B cell (primary cell): ENCODE data around the gene KCNK2. TPM values are rescaled to one million over a fixed set of nuclear protein-coding genes. Genes with fewer than 3 reads are reported as not detected.

ENCODE experiments used
- ATAC-seq: fragments of 200-7000 bp; cut with Tn5 transposase; one replicate; pipeline ENCODE4 v1.10.0; 2021; ENCODE audit warnings: low read depth, mild to moderate bottlenecking, moderate number of reproducible peaks, moderate library complexity
- CTCF ChIA-PET: fragments of 350-600 bp; sonication (Branson Sonifier 250); formaldehyde crosslinking; loops from one replicate; lab custom pipeline; 2021; ENCODE audit warnings: antibody characterized with exemption, inconsistent platforms; lab: Charles Lee
- POLR2A ChIA-PET: fragments of 350-600 bp; sonication (Branson Sonifier 250); formaldehyde crosslinking; loops from one replicate; lab custom pipeline; 2021; ENCODE audit warnings: antibody characterized with exemption; lab: Charles Lee
- DNase-seq: peaks from one replicate; pipeline ENCODE4 v3.0.0; 2013
- H2AFZ ChIP-seq: 2 replicates; pipeline ENCODE4 v1.6.1; 2012; ENCODE audit warnings: mild to moderate bottlenecking, low read depth, low read length; ENCODE audit not compliant: insufficient read depth, poor library complexity, severe bottlenecking
- H3K27ac ChIP-seq, 2 donors: 1 replicate in 1 of 2; 2 replicates in 1 of 2; pipeline ENCODE4 v1.5.1; 2012 to 2013; ENCODE audit warnings: low read length in 2 of 2, mild to moderate bottlenecking in 2 of 2, moderate library complexity in 1 of 2
- H3K27me3 ChIP-seq, 4 experiments: fragments of 200-600 bp in 1 of 4; sonication (generic) in 1 of 4; replicated peaks in 1 of 4; 1 replicate in 2 of 4; 2 replicates in 2 of 4; pipeline versions ENCODE4 v1.6.1 to v1.7.0; 2013 to 2016; ENCODE audit warnings: low read length in 3 of 4, mild to moderate bottlenecking in 2 of 4, mixed read lengths in 1 of 4, moderate library complexity in 1 of 4; ENCODE audit not compliant: insufficient read depth in 4 of 4, control insufficient read depth in 3 of 4; ENCODE audit errors: control extremely low read depth in 1 of 4
- H3K36me3 ChIP-seq, 2 experiments: replicated peaks in 1 of 2; 1 replicate in 1 of 2; 2 replicates in 1 of 2; pipeline versions ENCODE4 v1.6.1 to v1.7.1; 2013; ENCODE audit warnings: low read length in 1 of 2; ENCODE audit not compliant: insufficient read depth in 2 of 2, control insufficient read depth in 1 of 2; ENCODE audit errors: control extremely low read depth in 1 of 2, extremely low read depth in 1 of 2
- H3K4me1 ChIP-seq, 2 donors: fragments of 200-600 bp in 1 of 2; sonication (generic) in 1 of 2; 1 replicate in 1 of 2; 2 replicates in 1 of 2; pipeline versions ENCODE4 v1.5.1 to v1.6.1; 2013 to 2017; ENCODE audit warnings: low read length in 2 of 2; ENCODE audit not compliant: control insufficient read depth in 2 of 2, insufficient read depth in 2 of 2
- H3K4me2 ChIP-seq: replicated peaks from 2 replicates; pipeline ENCODE3; 2012; ENCODE audit warnings: mild to moderate bottlenecking, low read depth, low read length; ENCODE audit not compliant: poor library complexity, severe bottlenecking
- H3K4me3 ChIP-seq, 5 experiments: fragments of 200-600 bp in 1 of 5; sonication (generic) in 1 of 5; 1 replicate in 3 of 5; 2 replicates in 2 of 5; pipeline versions ENCODE4 v1.5.1 to v1.7.0; 2011 to 2016; ENCODE audit warnings: low read length in 4 of 5, mild to moderate bottlenecking in 4 of 5, low read depth in 2 of 5, control low read depth in 1 of 5, moderate library complexity in 1 of 5; ENCODE audit not compliant: insufficient read depth in 1 of 5; ENCODE audit errors: control extremely low read depth in 1 of 5, extremely low read depth in 1 of 5
- H3K79me2 ChIP-seq: fragments of 200-600 bp; sonication (generic); one replicate; pipeline ENCODE4 v1.6.0; 2016; ENCODE audit warnings: low read length; ENCODE audit not compliant: control insufficient read depth, insufficient read depth
- H3K9ac ChIP-seq: fragments of 200-600 bp; sonication (generic); 2 replicates; pipeline ENCODE4 v1.6.1; 2017; ENCODE audit warnings: mild to moderate bottlenecking, low read length, moderate library complexity
- H3K9me3 ChIP-seq, 3 donors: one replicate each; pipeline versions ENCODE4 v1.6.1 to v1.7.1; 2013; ENCODE audit warnings: low read length in 2 of 3; ENCODE audit not compliant: control insufficient read depth in 2 of 3, insufficient read depth in 1 of 3; ENCODE audit errors: control extremely low read depth in 1 of 3
- H4K20me1 ChIP-seq: 2 replicates; pipeline ENCODE4 v1.6.0; 2012; ENCODE audit warnings: mild to moderate bottlenecking, low read length; ENCODE audit not compliant: insufficient read depth, control insufficient read depth, poor library complexity, severe bottlenecking
- H3K27ac Mint-ChIP-seq: one replicate; pipeline ENCODE4 v1.8.0; 2021; ENCODE audit warnings: mixed read lengths
- H3K27me3 Mint-ChIP-seq: one replicate; pipeline ENCODE4 v1.8.0; 2021; ENCODE audit warnings: mixed read lengths
- H3K4me1 Mint-ChIP-seq: one replicate; pipeline ENCODE4 v1.8.0; 2021; ENCODE audit warnings: mixed read lengths
- H3K4me3 Mint-ChIP-seq: one replicate; pipeline ENCODE4 v1.8.0; 2021; ENCODE audit warnings: mixed read lengths
- H3K9me3 Mint-ChIP-seq: one replicate; pipeline ENCODE4 v1.8.0; 2022; ENCODE audit warnings: mixed read lengths; ENCODE audit not compliant: insufficient read depth
- EZH2 ChIP-seq: IDR thresholded peaks from 2 replicates; pipeline ENCODE4 v1.6.1; 2012; ENCODE audit warnings: borderline replicate concordance, low read depth, mild to moderate bottlenecking, moderate library complexity, low read length; ENCODE audit not compliant: insufficient read depth, poor library complexity, severe bottlenecking
- WGBS: methylation state at CpG from one replicate; pipeline ENCODE4 v1.1.5; 2013; ENCODE audit warnings: missing lambda C conversion rate; ENCODE audit not compliant: insufficient coverage; 5-methylcytosine and 5-hydroxymethylcytosine counted together
- intact Hi-C: fragments of 100-400 bp; cut with micrococcal nuclease; formaldehyde crosslinking; loops from one replicate; pipeline ENCODE4 v1.10.0; 2022
- polyA plus RNA-seq: library from polyadenylated mRNA; depleted of rRNA; stranded (reverse); fragments of >200 nt; gene quantifications from 2 replicates; pipeline ENCODE4 v1.2.3, GENCODE V29; 2012
- total RNA-seq, 2 donors: library from RNA; stranded (reverse); fragments of 120-200 nt in 1 of 2; gene quantifications; 1 replicate in 1 of 2; 2 replicates in 1 of 2; pipeline versions ENCODE4 v1.2.3 to v1.2.4, GENCODE V29; 2013 to 2022
- TF ChIP-seq, protein P1 (sequence below): fragments of 200-600 bp; IDR thresholded peaks from one replicate; pipeline ENCODE4 v1.8.0; 2022; ENCODE audit warnings: antibody characterized with exemption, mild to moderate bottlenecking

KCNK2 gene
- total and polyA plus RNA-seq, 2 donors (not counting 1 experiment from before 2014, with no cell fraction given) = not detected

DNA sequence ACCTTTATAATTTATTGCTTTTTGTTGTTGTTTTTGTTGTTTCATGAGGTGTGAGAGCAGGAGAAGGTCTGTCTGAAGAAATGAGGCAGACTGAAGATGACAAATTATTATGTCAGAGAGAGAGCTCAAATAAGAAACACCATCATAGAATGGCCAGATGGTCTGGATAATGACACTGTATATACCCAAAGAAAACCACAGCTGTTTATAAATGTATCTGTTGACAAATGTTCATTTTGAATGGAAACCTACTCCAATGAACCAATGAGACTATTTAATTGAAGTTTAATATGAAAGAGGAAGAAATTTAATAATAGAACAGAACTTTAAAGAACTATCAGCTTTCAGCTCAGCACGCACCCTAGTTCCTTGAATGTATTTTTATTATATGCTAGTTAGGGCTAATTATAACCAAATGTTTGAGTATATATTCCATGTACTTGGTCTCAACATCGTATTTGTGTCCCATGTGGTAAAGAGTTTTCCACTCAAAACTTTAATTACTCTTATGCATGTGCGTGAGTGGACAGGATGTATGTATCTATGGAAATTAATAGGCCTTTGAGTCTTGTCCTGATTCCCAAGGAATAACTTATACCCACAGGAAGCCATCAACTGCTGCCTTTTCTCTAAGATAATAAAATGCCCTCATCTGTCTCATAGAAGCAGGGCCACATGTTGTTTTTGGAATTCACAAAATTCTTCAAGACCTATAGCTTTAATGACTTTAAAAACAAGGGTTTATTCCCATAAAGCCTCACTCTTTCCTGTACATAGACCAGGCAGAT is 202.7 kb downstream of the KCNK2 start:
- H3K4me3 ChIP-seq = no peak overlapping the region
- H3K27me3 Mint-ChIP-seq = no peaks in the 10 kb centered on the region
- H3K4me1 Mint-ChIP-seq = no peaks in the 10 kb centered on the region
- DNase-seq = no peak
- no peak overlapping the region for H3K27ac ChIP-seq
- no CpG with 5 or more reads among the region's 3 CpGs for WGBS
- no peaks in the 10 kb centered on the region for H3K9me3 Mint-ChIP-seq
- no peak for ATAC-seq
- no peaks in the 10 kb centered on the region for H3K4me1 ChIP-seq
- CTCF ChIA-PET = no interaction called here
- H3K36me3 ChIP-seq = no peaks in the 10 kb centered on the region
- no peaks in the 10 kb centered on the region for H3K79me2 ChIP-seq
- no peak overlapping the region for H3K27ac Mint-ChIP-seq
- no peak overlapping the region for H2AFZ ChIP-seq
- no peak overlapping the region for H3K9ac ChIP-seq
- no peaks in the 10 kb centered on the region for H4K20me1 ChIP-seq
- H3K9me3 ChIP-seq = no peaks in the 10 kb centered on the region
- POLR2A ChIA-PET = no interaction called here
- no peak for TF ChIP-seq EZH2
- TF ChIP-seq, protein P1, sequence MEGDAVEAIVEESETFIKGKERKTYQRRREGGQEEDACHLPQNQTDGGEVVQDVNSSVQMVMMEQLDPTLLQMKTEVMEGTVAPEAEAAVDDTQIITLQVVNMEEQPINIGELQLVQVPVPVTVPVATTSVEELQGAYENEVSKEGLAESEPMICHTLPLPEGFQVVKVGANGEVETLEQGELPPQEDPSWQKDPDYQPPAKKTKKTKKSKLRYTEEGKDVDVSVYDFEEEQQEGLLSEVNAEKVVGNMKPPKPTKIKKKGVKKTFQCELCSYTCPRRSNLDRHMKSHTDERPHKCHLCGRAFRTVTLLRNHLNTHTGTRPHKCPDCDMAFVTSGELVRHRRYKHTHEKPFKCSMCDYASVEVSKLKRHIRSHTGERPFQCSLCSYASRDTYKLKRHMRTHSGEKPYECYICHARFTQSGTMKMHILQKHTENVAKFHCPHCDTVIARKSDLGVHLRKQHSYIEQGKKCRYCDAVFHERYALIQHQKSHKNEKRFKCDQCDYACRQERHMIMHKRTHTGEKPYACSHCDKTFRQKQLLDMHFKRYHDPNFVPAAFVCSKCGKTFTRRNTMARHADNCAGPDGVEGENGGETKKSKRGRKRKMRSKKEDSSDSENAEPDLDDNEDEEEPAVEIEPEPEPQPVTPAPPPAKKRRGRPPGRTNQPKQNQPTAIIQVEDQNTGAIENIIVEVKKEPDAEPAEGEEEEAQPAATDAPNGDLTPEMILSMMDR = no peak
- no peak overlapping the region for H3K4me2 ChIP-seq
- no peak overlapping the region for H3K4me3 Mint-ChIP-seq
- H3K27me3 ChIP-seq = no peaks in the 10 kb centered on the region
- intact Hi-C loops = no loop called here
